ENCODE measurements around the gene OOSP4B.
"Not testable (repeated sequence)": the region's sequence is repeated elsewhere in the genome, so short reads cannot be mapped to it uniquely, and the experiment has no call there.

The OOSP4B gene

GRCh38 chr11:60059521-60060240 lies 42.7 kb downstream of the OOSP4B start:
- no peak for DNase-seq

GRCh38 chr11:60064111-60064510 lies 47.1 kb downstream of the OOSP4B start:
- no peak for DNase-seq

- DNase-seq: no peak
Measured at GRCh38 chr11:60065801-60066200, 48.8 kb downstream of the OOSP4B start.

GRCh38 chr11:60069450-60069849 lies 52.5 kb downstream of the OOSP4B start:
- no peak for DNase-seq

- DNase-seq: not testable (repeated sequence)
Measured at GRCh38 chr11:60071644-60072043, 54.7 kb downstream of the OOSP4B start.

- DNase-seq: no peak
Measured at GRCh38 chr11:60077216-60077817, 60.3 kb downstream of the OOSP4B start.

- DNase-seq: no peak
Measured at GRCh38 chr11:60077981-60078380, 61.0 kb downstream of the OOSP4B start.

- no peak for DNase-seq
Measured at GRCh38 chr11:60078745-60079144, 61.8 kb downstream of the OOSP4B start.

- no peak for DNase-seq
Measured at GRCh38 chr11:60080535-60080934, 63.6 kb downstream of the OOSP4B start.
